Prostate gland (tissue), 2 donors: ENCODE data around the gene MRPL14.
"Not testable (repeated sequence)": the region's sequence is repeated elsewhere in the genome, so short reads cannot be mapped to it uniquely, and the experiment has no call there.

Experiments used
- CTCF ChIP-seq, 4 experiments: fragments of 200-600 bp in 2 of 4; fragments of 450-650 bp in 2 of 4; sonication (generic) in 2 of 4; IDR thresholded peaks; 1 replicate in 3 of 4; 2 replicates in 1 of 4; pipeline ENCODE4 v1.5.1; 2016 to 2019; ENCODE audit warnings: antibody characterized with exemption in 4 of 4, mild to moderate bottlenecking in 2 of 4, moderate library complexity in 2 of 4
- POLR2A ChIP-seq: fragments of 450-650 bp; IDR thresholded peaks from one replicate; pipeline ENCODE4 v1.6.1; 2016; ENCODE audit warnings: antibody characterized with exemption, mild to moderate bottlenecking
- POLR2AphosphoS5 ChIP-seq: sonication (generic); formaldehyde crosslinking; IDR thresholded peaks from one replicate; pipeline ENCODE4 v1.6.1; 2017; ENCODE audit warnings: antibody characterized with exemption

GRCh38 chr6:44095243-44095623 lies 32.0 kb downstream of the MRPL14 start:
- TF ChIP-seq POLR2A; CTCF (IDR thresholded peaks at IDR 0.05); POLR2AphosphoS5: not testable (repeated sequence)
